Bone marrow (tissue), 2 donors: ENCODE results near the gene PPP2R3A.

ENCODE experiments used
- DNase-seq, 2 donors: peaks; one replicate each; lab custom pipeline; 2025; lab: John Stamatoyannopoulos, UW

The PPP2R3A gene

GRCh38 chr3:136194409-136195257, 229.1 kb downstream of the PPP2R3A start:
- DNase-seq: peak in 1 of 2 donors; percentile 22

DNA sequence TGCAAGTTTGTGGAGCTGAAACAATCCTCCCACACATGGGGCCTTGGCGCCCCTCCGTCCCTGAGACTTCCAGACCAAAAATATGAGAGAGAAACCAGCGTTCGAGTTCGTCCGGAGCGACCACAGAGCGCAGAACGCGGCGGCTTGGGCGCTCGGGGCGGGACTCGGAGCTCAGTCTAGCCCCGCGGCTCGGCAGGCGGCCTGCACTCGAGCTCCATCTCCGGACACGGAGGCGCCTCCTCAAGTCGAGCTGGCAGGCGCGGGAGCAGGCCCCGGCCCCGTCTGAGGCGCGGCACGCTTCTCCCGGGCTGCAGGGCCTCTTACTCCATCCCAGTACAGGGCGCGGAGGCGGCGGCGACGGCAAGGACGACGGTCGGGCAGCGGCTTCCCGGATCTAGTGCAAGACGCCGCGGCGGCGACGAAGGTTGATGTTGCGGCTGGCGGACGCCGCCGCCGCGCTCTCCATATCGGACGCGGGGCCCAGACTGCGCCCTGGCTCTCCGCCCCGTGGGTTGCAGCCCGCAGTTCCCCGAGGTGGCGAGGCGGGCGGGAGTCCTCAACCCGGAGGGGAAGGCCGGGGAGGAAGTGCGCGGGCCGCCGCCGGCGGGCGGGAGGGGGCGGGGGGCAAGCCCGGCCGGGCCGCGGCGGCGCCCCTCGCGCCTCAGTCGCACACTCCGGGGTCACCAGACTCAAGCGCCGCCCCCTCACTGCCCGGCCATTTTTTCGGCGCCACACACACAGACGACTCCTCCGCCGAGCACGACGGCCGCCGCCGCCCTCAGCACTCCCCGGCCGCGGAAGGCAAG, 229.9 kb downstream of the PPP2R3A start:
- DNase-seq: peak; percentile 57 to 72

- DNase-seq: peak in 1 of 2 donors; percentile 97
Observed at GRCh38 chr3:136196064-136196400, 230.5 kb downstream of the PPP2R3A start, which contains the start of gene MSL2. Gene MSL2 (minus strand): TSS chr3:136196335. CDS start chr3:136195113, 1,222 bp downstream.

DNA sequence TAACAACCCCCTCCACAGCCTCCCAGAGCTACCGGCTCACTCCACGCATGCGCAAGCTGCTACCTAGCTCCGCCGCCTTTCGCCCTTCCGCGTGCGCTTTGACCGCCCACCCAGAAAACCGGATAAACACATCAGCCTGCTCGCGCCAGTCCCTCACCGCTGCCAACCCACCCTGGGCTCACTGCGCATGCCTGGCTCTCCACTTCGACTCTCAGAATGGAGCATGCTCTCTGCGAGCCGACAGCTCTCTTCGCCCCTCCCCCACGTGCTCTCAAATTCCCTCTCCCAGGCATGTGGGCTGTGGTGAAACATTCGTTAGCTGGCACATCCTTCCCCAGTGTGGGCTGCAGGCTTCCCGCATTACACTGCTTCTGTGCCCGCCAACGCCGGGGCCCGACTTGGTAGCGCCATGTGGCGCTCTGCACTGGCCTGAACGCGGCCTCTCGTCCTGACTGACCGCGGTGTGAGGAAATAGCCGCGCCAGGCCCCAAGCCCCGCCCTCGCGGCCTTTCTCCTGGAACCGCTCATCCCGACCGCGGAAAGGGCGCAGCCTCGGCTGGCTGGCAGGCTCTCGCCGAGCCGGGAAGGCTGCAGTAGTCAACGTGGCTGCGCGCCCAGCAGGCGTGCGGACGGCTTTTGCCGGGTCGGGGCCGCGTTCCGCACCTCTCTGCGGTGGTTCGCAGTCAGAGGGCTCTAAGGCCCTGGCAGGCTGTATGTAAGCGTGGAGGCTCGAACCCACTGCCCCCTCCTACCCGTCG, 231.1 kb downstream of the PPP2R3A start:
- peak; percentile 97 to 100 for DNase-seq

GRCh38 chr3:136197159-136197793, 231.7 kb downstream of the PPP2R3A start:
- DNase-seq: no peak
